ENCODE measurements around the gene GRM7. TPM values are rescaled to one million over a fixed set of nuclear protein-coding genes. Genes with fewer than 3 reads are reported as not detected.

GRM7 gene
- total RNA-seq, 1 experiment from 2014 or later: not detected

DNA sequence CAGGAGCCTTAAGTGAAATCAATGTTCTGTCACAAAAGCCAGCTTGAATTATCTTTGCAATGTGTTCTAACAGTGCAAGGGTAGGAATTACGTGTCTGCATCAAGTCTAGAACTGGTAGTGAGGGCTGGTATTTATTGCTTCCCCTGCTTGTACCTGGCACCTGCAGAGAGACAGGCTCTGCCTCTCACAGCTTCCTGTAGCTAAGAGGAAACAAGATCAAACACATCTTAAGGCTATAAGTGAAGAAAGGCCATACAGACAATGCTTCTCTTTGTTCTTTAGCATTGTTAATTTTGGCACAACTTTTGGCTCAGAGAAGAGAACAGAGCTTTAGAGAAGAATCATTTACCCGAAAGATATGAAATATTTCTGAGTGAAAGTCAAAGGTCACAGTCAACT, 479.9 kb downstream of the GRM7 start:
- Histone ChIP-seq H3K27me3 (replicated peaks) (no peaks in the 10 kb centered on the region), H3K9me3 (replicated peaks) (no peaks in the 10 kb centered on the region; the same call in 1 of the 2 replicates), H3K36me3 (no peaks in the 10 kb centered on the region), H3K4me1 (replicated peaks) (no peaks in the 10 kb centered on the region), H3K27ac (no peak overlapping the region), H3K4me3 (no peak overlapping the region)
- no peak for DNase-seq (ENCODE audit: low read depth in 1 of 2, low spot score in 2 of 2)

DNA sequence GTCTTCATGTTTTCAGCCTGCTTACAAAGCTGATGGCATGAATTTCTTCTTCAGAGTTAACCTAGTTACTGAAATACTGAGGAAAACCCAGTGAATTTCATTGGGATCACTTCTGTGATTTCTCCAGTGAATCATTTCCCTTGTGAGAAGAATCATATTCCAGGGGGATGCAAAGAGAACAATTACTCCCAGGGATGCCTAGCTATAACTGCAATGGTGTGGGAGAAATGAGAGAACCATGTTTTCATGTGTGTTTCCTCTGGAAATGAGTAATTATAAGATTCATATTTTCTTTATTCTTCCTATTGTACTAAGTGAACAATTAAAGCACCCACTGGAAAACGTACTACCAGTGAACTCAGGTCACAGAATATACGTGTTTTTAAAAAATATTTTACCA, 485.4 kb downstream of the GRM7 start:
- Histone ChIP-seq H3K4me3 (no peak overlapping the region), H3K36me3 (no peaks in the 10 kb centered on the region), H3K27me3 (replicated peaks) (no peaks in the 10 kb centered on the region), H3K9me3 (replicated peaks) (peaks cover 3% of the 10 kb centered on the region; the same call in 1 of the 2 replicates), H3K4me1 (replicated peaks) (no peaks in the 10 kb centered on the region), H3K27ac (no peak overlapping the region)
- no peak for DNase-seq (ENCODE audit: low read depth in 1 of 2, low spot score in 2 of 2)

DNA sequence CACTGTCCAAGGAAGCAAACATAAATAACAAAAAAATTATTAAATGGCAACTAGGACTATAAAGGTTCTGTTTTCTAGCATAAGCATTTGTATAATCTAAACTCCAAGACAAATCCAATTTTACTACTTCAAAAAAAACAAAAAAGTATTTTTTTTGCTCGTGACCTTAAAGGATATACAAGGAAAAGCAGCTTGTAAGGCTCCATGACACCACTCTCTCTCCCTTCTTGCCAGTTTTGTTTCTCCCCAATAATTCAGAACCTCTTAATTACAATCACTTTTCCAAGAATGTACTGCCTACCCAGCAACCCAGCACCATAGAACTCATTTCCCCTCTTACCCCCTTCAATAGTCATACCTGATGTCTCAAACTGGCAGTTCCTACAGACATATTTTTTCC, 496.2 kb downstream of the GRM7 start:
- Histone ChIP-seq H3K36me3 (no peaks in the 10 kb centered on the region), H3K9me3 (replicated peaks) (no peaks in the 10 kb centered on the region), H3K27me3 (replicated peaks) (no peaks in the 10 kb centered on the region), H3K4me1 (replicated peaks) (no peaks in the 10 kb centered on the region), H3K4me3 (no peak overlapping the region), H3K27ac (no peak overlapping the region)
- no peak for DNase-seq (ENCODE audit: low read depth in 1 of 2, low spot score in 2 of 2)

DNA sequence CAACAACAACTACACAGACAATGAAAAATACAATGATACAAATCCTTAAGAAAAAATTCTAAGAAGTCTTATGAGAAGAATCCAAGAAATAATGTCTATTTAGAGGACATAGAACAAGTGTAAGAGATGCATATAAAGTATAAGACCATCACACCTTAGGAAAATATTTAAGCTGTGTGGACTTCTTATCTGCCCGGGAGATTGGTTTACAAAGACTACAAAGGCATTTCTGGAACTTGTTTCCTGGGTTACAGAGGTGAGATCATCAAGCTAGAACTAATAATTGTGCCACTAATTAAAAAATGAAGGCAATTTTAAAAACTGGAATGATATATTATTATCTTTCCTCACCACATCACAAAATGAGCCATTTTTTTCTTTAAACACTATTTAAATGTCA, 507.1 kb downstream of the GRM7 start:
- Histone ChIP-seq H3K27ac (no peak overlapping the region), H3K9me3 (replicated peaks) (no peaks in the 10 kb centered on the region), H3K27me3 (replicated peaks) (no peaks in the 10 kb centered on the region), H3K4me1 (replicated peaks) (no peaks in the 10 kb centered on the region), H3K36me3 (no peaks in the 10 kb centered on the region), H3K4me3 (no peak overlapping the region)
- DNase-seq (ENCODE audit: low read depth in 1 of 2, low spot score in 2 of 2): no peak

DNA sequence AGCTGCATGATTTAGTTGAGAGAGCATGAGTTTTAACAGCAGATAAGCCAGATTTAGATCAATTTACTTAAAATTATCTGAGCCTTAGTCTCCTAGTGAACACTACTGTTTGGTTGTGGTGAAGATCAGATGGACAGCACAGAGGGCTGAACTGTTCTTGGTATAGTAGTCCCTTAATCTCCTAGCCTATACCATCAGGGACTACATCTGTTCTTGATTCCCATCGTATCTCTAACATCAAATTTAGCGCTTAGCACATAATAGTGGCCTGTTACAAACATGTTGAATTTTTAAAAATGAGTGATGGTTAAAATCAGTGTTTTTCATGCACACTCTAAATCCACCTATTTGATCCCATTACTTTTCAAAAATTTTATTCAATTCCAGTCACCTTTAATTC, 507.7 kb downstream of the GRM7 start:
- no peaks in the 10 kb centered on the region for H3K27me3 ChIP-seq (replicated peaks)
- H3K4me3 ChIP-seq: no peak overlapping the region
- H3K36me3 ChIP-seq: no peaks in the 10 kb centered on the region
- H3K9me3 ChIP-seq (replicated peaks): no peaks in the 10 kb centered on the region
- H3K4me1 ChIP-seq (replicated peaks): no peaks in the 10 kb centered on the region
- no peak overlapping the region for H3K27ac ChIP-seq
- DNase-seq (ENCODE audit: low read depth in 1 of 2, low spot score in 2 of 2): no peak

DNA sequence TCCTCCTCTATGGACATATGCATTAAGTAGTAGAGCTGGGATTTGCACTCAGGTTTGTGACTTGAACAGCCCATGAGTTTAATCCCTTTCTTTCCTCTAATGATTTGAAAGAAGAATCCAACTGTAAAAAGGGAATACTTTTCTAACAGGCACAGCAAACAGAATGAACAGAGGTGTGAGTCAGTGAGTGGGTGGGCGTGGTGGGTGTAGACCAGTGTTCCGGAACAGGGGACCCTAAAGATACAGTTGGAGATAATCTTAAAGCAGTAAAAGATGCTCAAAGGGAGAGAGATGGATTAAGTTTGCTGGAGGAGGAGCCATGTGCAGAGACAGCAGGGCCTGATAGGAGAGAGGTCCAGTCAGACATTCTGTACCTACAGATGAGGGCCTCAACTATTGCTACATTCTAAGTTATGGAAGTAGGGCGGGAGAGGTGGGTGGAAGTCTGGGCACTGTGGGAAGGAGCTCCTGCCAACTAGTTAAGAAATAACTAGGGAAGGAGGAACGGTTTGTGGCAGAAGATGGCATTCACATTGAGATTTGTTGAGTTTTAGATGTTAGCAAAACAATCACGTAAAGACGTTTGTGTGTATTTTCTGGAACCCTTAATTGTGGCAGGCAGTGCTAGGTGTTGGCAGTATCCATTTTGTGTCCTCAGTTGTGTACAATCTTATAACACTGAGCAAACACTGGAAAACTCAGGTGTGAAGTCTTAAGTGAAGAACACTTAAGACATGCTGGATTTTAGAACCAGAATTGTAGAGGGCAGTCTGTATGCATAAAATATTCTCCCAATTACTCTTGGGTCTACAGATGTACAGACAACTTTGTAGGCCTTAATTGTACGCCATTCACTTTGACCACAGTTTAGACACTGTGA, 511.0 kb downstream of the GRM7 start:
- no peak for DNase-seq (ENCODE audit: low read depth in 1 of 2, low spot score in 2 of 2)
- Histone ChIP-seq H3K4me3 (no peak overlapping the region), H3K9me3 (replicated peaks) (no peaks in the 10 kb centered on the region), H3K4me1 (replicated peaks) (no peaks in the 10 kb centered on the region), H3K36me3 (no peaks in the 10 kb centered on the region), H3K27me3 (replicated peaks) (no peaks in the 10 kb centered on the region), H3K27ac (no peak overlapping the region)

DNA sequence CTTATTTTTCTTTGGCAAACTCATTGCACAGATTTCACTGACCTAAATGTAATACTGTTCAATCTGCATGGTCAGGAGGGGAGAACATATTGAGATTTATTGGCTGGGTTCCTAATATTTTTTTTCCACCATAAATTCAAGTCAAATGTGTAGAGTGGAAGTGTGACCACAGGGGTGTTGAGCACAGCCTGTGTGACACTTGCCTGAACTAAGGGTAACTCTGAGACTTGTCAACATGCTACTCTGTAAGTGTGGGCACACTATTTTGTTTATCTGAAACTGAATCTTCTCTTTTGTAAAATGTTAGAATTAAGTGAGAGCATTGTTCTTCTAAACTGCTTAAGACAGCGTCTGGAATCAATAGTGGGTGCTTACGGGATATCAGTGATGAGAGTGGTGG, 516.2 kb downstream of the GRM7 start:
- Histone ChIP-seq H3K27me3 (replicated peaks) (no peaks in the 10 kb centered on the region), H3K9me3 (replicated peaks) (no peaks in the 10 kb centered on the region), H3K4me3 (no peak overlapping the region), H3K4me1 (replicated peaks) (no peaks in the 10 kb centered on the region), H3K27ac (no peak overlapping the region), H3K36me3 (no peaks in the 10 kb centered on the region)
- DNase-seq (ENCODE audit: low read depth in 1 of 2, low spot score in 2 of 2): no peak

DNA sequence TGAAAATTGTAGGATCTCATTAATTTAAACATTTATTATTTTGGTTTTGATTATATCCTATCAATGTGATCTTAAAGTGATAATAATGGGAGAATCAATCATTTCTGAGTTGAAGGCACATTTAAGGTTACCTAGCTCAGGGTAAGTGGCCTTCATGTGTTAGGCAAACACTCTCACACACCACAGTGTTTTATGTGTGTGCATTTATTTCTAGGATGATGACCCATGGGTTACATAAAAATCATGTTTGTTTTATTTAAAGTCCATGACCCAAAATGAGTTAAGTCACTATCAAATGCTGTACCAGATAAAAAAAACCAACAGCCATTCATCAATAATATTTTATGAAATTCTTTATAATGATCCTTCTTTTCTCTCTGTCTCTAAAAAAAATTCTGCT, 520.8 kb downstream of the GRM7 start:
- Histone ChIP-seq H3K4me3 (no peak overlapping the region), H3K27ac (no peak overlapping the region), H3K36me3 (no peaks in the 10 kb centered on the region), H3K27me3 (replicated peaks) (no peaks in the 10 kb centered on the region), H3K9me3 (replicated peaks) (no peaks in the 10 kb centered on the region), H3K4me1 (replicated peaks) (no peaks in the 10 kb centered on the region)
- DNase-seq (ENCODE audit: low read depth in 1 of 2, low spot score in 2 of 2): no peak

DNA sequence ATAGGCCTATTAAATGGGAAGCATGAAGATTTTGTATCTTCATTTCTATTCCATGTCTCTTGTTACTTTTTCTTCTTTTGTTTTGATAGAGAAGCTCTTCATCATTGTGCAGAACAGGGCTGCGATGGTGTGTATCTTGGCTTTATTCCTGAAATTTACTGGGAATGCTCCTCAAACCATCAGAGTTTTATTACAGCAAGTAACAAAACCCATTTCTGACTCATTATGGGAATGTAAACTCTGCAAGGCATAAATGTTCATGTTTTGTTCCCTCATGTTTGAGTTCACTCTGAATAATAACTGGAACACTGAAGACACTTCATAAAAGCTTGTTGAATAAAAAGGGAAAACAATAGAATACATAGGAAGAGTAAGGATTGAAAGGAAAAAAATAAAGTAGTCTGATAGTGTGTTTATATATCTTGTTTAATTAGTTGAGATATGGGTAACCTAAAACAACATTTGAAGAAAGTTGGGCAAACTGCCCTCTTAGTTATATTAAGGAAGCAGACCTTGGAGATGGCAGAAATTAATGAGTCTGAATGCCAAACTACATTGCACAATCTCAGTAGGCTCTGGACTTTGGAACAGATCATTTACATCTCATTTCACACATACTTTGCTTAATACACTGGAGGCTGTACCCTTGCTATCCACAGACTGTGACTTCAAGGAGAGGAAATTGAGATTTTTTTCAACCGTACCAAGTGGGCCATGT, 521.5 kb downstream of the GRM7 start:
- Histone ChIP-seq H3K4me3 (no peak overlapping the region), H3K27me3 (replicated peaks) (no peaks in the 10 kb centered on the region), H3K9me3 (replicated peaks) (no peaks in the 10 kb centered on the region), H3K27ac (no peak overlapping the region), H3K4me1 (replicated peaks) (no peaks in the 10 kb centered on the region), H3K36me3 (no peaks in the 10 kb centered on the region)
- DNase-seq (ENCODE audit: low read depth in 1 of 2, low spot score in 2 of 2): peak in 1 of 2 experiments; percentile 45

DNA sequence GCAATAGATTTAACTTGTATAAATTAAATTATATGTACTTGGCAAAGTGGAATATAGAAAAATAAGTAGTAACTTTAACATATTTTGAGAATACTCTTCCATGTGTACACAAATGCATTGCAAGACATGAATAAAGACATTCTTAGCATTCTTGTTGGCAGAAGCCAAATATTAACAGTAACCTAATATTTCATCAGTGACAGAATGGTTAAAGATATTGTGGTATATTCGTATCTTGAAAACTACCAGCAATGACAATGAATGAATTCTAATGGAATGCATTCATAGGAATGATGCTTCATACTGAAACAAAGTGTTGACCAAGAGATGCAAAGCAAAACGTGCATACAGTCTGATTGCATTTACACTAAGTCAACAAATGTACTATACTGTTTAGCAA, 524.7 kb downstream of the GRM7 start:
- no peaks in the 10 kb centered on the region for H3K36me3 ChIP-seq

DNA sequence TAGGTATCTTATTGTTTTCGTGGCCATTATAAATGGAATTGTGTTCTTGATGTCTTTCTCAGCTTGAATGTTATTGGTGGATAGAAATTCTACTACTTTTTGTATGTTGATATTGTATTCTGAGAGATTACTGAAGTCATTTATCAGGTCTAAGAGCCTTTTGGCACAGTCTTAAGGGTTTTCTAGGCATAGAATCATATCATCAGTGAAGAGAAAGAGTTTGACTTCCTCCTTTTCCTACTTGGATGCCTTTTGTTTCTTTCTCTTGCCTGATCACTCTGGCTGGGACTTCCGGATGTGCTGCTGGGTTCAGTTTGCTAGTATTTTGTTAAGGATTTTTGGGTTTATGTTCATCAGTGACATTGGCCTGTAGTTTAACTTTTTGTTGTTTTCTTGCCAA, 527.1 kb downstream of the GRM7 start:
- no peak overlapping the region for H3K4me3 ChIP-seq
- H3K9me3 ChIP-seq (replicated peaks): no peaks in the 10 kb centered on the region
- no peak for DNase-seq (ENCODE audit: low read depth in 1 of 2, low spot score in 2 of 2)
- no peaks in the 10 kb centered on the region for H3K27me3 ChIP-seq (replicated peaks)
- H3K27ac ChIP-seq: no peak overlapping the region
- H3K36me3 ChIP-seq: no peaks in the 10 kb centered on the region
- no peaks in the 10 kb centered on the region for H3K4me1 ChIP-seq (replicated peaks)

More for the DNA sequence above, 524.7 kb downstream of the GRM7 start:
- no peak for DNase-seq (ENCODE audit: low read depth in 1 of 2, low spot score in 2 of 2)
- Histone ChIP-seq H3K27ac (no peak overlapping the region), H3K4me3 (no peak overlapping the region), H3K4me1 (replicated peaks) (no peaks in the 10 kb centered on the region), H3K27me3 (replicated peaks) (no peaks in the 10 kb centered on the region), H3K9me3 (replicated peaks) (no peaks in the 10 kb centered on the region)

DNA sequence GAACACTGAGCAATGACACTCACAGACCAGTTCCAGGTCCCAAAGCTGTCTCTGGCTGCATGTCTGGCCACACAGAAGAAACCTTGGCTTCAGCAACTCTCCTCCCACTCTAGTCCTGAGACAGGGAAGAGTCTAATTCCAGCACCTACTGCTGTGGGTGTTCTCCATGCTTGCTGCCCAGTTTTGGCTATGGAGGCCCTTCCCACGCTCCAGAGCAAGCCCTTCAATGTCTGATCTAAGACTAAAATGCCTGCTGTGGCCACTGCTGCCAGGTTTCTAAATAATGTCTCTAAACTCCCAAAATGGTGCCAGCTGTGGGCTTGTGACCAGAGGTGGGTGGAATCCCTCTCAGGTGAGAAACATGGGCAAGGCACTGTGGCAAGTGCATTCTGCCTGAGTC, 531.3 kb downstream of the GRM7 start:
- no peaks in the 10 kb centered on the region for H3K4me1 ChIP-seq (replicated peaks)
- H3K36me3 ChIP-seq: no peaks in the 10 kb centered on the region
- H3K9me3 ChIP-seq (replicated peaks): no peaks in the 10 kb centered on the region
- no peaks in the 10 kb centered on the region for H3K27me3 ChIP-seq (replicated peaks)
- no peak for DNase-seq (ENCODE audit: low read depth in 1 of 2, low spot score in 2 of 2)
- H3K27ac ChIP-seq: no peak overlapping the region
- no peak overlapping the region for H3K4me3 ChIP-seq

DNA sequence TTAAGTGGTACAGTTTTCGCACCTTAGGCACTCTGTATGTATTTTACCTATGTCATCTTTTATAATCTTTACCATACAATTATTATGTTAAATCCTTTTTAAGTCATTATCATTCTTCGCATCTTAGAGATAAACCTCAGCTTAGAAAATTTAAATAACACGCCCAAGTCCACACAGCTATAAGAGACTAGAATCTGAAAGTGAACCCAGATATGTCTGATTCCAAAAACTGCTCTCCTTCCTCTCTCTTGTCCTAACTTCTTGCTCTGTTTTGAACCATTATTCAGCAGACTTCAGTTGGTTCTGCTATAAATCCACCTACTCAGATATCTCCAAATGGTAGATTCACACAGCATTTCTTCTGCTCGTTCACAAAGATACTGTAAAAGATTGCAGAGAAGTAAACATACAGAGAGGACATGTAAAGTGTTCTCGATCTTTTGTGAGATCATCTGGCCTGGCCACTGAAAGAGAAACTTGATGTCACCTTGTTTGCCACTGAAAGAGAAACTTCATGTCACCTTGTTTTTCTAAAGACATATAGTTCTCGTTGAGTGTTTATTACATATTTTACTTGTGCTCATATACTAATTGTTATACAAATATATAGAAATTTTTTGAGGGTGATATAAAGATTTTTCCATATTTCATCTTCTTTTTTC, 533.2 kb downstream of the GRM7 start:
- H3K27me3 ChIP-seq (replicated peaks): no peaks in the 10 kb centered on the region
- no peaks in the 10 kb centered on the region for H3K9me3 ChIP-seq (replicated peaks)
- no peaks in the 10 kb centered on the region for H3K36me3 ChIP-seq
- no peak overlapping the region for H3K4me3 ChIP-seq
- no peaks in the 10 kb centered on the region for H3K4me1 ChIP-seq (replicated peaks)
- no peak for DNase-seq (ENCODE audit: low read depth in 1 of 2, low spot score in 2 of 2)
- H3K27ac ChIP-seq: no peak overlapping the region

DNA sequence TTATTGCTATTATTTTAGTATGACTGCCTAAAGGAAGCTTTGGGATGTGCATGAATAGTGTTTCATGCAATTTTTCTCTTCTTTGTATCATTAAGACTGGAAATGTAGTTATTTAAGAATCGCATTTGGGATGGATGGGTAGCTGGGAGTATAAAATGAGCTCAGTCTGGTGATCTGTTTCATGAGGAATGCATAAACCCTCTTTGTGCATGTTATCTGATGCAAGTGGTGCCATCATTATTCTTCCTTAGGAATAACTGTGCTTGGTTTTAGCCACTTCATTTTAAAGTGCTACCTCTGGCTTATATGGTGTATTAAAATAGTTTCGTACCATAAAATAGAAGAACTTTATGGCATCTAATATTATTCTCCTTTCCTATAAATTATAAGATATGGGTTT, 535.6 kb downstream of the GRM7 start:
- no peak for DNase-seq (ENCODE audit: low read depth in 1 of 2, low spot score in 2 of 2)
- Histone ChIP-seq H3K9me3 (replicated peaks) (no peaks in the 10 kb centered on the region), H3K27me3 (replicated peaks) (no peaks in the 10 kb centered on the region), H3K36me3 (no peaks in the 10 kb centered on the region), H3K27ac (no peak overlapping the region), H3K4me1 (replicated peaks) (no peaks in the 10 kb centered on the region), H3K4me3 (no peak overlapping the region)

All from SJSA1 (cell line).